Inflammatory macrophage treated with lipopolysaccharide for 1 hour (primary cell): Measurements from ENCODE around the gene ROBO2.

Experiments used
- DNase-seq, 2 donors: peaks; one replicate each; pipeline ENCODE4 v3.0.0-alpha.2; 2020 to 2022

The ROBO2 gene

DNA sequence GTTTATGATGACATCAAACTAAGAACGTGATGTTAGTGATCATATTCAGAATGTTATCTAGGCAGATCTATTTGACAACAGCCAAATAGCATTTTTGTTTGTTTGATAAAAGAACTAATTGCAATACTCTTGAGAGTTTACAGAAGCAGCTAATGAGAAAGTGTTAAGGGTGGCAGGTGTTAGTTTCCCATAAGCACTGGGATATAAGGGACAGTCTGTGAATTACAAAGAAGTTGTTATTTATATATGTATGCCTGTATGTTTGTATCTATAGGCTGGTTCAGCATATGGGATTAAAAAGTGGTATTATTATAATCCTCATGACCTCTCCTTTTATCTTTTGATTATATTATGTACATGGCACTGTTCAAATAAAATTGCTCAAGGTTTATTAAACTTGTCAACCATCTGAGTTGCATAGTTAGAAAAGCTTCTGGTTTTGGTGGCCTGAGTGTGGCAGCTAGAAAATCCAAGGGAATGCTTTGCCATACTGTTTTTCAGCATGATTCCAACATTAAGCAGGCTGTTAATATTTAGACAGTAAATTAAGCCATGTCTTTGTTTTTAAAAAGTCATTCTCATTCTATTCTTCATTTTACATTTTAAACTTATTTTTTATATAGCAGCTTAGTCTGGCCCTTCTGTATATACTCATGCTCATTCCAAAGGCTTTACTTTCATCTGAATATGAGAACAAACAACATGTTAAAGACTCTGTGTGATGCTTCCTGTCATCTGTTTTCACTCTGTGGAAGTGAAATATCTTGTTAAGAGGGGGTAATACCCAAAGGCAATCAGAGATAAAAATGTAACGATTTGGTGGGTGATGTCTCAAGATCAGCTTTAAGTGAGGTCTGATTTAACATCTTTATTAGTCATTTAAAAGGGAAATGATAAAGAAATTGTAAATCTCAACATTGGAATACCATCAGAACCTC, 13.1 kb downstream of the ROBO2 start:
- no peak for DNase-seq

DNA sequence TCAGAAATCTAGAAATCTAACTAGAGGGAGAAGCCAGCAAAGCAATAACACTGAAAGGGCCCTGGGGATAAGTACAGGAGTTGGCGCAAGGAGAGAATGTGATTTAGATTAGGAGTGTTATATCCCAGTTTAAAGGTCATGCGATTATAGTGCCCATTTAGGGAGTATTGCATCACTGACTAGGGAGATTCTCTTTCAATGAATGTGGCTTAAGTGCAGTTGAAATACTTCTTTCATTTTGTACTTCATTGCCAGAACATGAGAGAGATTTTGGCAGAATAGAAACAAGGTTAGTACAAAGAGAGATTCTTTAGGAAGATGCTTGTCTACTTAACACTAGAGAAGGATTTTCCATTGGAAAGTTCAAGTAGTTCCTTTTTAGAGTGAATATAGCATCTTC, 13.9 kb downstream of the ROBO2 start:
- no peak for DNase-seq

DNA sequence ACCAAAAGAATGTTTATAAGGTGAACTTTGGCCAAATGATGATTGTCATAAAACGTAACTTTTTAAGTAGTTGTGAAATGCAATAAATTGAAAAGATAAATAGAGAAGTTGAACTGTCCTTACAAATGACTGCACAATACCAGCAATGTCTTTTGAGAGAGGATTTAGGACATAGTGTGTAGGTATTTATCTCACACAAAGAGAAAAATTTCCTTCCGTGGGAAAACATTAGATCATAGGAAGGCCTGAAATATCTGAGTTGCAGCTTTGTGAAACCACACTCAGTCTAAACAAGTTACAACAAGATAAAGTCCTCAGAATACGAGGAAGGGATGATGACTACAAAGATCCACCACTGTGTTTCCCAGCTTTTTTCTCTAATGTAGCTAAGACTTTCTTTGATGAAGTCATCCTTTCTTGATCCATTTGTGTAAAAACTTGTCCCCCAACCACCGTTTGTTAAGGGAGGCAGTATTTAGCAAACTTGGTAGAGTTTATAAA, 16.0 kb downstream of the ROBO2 start:
- no peak for DNase-seq

DNA sequence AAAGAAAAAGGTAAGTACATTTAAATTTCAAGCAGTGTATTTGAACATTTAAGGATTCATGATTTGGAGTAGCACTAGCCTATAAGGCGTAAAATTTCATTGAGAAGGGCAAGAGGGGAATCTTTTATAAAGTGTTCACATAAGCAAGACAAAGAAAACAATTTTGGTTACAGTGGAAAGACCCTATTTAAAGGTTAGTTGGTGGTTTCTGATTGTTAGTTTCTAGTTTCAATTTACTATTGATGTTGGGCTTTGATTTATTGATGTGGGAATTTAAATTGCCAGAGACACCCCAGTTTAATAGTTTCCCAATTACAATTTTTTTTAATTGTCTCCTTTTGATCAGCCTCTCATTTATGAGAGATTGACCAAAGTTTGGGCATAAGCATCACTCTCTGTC, 19.5 kb downstream of the ROBO2 start:
- no peak for DNase-seq

DNA sequence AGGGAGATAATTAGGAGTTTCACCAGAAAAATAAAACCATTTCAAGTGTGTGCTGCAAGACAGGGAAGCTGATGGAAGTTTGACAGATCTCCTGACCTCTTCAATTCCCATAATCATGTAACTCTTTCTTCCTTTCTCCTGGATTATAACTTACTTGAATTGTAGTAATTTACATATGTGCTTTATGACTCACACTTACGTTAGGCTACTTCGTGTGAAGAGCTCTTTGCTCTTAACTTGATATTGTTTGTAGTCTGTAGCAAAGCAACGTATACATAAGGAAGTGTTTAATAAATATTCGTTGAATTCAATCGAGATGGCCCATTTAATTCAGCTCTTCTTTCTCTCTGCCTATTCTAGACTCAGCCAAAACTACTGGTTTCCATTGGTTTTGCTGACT, 23.5 kb downstream of the ROBO2 start:
- no peak for DNase-seq

DNA sequence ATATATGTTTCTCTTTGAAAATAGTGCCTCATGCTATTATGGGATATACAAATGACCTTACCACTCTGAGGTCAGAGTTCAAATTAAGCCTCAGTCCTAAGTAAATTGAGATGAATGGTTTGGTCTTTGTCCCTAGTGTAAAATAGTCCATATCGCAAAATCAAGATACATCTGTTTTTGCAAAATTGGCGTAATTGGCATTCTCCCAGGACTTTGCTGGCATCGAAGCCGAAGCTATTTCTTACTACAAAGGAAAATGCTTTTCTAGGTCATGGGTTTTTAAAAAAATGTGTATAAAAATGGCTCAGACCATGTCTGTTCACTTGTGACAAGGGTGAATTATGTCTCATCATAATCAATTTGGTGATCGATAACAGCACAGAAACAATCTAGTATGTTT, 25.9 kb downstream of the ROBO2 start:
- no peak for DNase-seq

GRCh38 chr3:77066829-77067228, 26.9 kb downstream of the ROBO2 start:
- DNase-seq, result no peak

GRCh38 chr3:77068808-77069207, 28.9 kb downstream of the ROBO2 start:
- DNase-seq, result no peak

DNA sequence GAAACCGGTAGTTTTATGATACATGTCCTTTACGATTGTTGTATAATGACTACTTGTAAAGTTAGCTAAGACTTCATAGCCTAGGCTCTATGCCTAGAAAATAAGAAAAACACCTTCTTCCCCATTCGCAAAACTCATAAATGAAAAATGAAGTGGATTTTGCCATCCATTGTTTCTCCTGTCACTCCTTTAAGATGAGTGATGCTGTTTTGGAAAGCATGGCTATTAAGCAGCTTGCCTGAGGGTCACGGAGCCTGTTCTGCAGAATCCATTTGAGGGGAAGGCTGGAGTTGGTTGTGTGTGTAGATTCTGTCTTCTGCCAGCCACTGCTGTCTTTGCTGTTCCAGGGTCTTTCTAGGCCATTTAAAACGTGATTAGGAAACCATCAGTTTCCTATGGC, 31.5 kb downstream of the ROBO2 start:
- DNase-seq, result no peak

- no peak for DNase-seq
These were observed 31.9 kb downstream of the ROBO2 start for GRCh38 chr3:77071809-77072208.

DNA sequence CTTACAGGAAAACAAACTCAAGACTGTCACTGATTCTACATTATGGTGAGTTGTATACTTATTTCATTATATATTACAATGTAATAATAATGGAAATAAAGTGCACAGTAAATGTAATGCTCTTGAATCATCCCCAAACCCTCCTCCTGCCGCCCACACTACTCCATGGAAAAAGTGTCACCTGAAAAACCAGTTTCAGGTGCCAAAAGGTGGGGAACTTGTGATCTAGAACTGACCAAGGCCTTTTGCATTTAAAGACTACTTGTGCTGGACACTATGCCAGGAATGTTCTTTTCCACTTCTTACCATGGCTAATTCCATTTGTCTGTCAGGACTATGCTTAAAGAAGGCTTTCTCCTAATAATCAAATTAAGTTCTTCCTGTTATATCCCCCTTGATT, 32.3 kb downstream of the ROBO2 start:
- DNase-seq, result no peak

GRCh38 chr3:77078279-77078678, 38.4 kb downstream of the ROBO2 start:
- no peak for DNase-seq

DNA sequence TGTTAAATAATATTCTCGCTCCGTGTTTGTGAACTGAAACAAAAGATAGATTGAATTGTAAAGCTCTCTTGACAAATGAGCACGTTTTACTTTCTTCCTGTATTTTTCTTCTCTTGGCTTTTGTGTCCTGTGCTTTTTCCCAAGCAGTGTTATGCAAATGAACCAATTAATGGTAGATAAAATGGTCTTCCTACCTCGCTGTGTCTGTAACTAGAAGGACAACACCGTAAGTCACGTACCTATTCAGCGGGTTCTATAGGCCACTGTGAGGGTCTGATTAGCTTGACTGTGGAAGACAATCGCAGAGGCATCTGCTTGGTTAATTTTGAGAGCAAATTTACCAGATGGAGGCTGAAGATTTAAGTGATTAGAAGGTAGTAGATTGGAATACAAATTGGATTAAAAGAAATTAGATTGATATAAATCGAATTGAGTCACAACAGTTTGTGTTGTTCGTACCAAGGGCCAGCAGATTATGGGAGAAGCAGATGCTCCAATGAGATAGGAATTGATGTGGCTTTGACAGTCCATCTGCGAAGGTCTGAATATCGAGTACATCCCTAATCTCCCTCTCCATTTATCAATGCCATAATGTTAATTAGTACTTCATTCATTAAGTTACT, 40.2 kb downstream of the ROBO2 start:
- DNase-seq, result no peak

DNA sequence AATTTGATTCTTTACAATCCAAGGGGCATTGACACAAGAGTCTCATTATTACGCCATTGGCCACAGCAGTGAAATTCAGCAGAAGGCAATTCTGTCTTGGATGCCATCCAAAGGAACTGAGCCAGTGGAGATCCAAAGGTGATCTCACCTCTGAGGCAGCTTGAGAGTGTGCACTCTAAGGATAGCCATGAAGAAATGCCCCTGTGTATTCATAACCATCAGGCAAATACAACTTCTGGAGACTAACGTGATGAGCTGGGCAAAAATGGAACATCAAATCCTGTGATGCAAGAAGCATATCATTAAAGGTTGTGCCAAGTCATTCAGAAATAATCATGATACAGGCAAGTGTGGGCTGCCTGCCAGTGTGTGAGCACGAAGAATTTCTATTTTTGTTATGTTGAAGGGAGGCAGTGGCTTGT, 41.4 kb downstream of the ROBO2 start:
- DNase-seq, result no peak

DNA sequence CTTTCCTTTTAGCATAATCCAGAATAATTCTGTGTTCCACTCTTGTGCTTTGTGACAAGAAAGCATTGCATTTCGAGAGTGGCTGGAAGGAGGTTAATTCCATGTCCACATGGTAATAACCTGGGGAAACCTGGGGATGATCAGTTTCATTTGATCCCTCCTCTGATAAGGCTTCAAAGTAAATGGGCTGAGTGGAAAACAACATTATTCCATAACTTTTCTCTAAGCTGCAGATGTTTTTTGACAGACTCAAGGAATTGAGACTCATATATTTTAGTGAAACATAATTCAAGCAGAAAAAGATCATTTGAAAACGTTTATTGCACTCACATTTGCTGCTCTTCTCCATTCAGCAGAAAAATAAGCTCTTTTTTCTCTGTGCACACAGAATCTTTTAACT, 44.6 kb downstream of the ROBO2 start:
- no peak for DNase-seq

DNA sequence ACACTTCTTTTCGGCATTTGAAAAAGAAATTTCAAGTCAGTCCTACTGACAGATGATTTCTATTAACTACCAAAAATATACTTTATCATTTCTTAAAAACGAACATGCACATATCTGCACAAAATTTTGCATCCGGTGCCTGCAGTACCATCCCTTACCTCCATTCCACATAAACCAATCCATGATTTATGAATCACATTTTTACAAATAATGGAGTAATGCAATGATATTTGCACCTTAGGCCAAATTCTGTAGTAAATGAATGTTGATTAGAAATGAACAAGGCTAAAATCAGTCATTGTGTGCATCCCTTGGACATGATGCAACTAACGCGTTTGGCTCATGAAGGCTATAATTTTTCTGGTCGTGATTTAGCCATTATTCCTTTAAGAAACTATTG, 46.5 kb downstream of the ROBO2 start:
- DNase-seq, result no peak

- no peak for DNase-seq
These were observed 51.9 kb downstream of the ROBO2 start for GRCh38 chr3:77091809-77092208.

- DNase-seq, result no peak
These were observed 53.2 kb downstream of the ROBO2 start for GRCh38 chr3:77093101-77093500.

DNA sequence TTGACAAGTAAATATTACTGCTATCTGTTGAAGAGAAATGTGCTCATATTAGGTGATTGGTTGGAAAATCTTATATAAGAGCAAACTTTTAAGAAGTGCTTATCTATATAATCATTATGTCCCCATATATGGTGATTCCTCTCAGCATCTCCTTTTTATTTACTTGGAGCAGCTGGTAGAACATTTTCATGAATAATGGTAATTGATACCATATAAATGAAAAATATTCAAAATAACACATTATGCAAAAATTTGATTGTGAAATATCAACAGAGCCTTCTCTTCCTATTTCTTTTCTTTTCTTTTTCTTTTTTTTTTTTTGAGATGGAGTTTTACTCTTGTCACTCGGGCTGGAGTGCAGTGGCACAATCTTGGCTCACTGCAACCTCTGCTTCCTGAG, 56.2 kb downstream of the ROBO2 start:
- no peak for DNase-seq

- no peak for DNase-seq
These were observed 57.3 kb downstream of the ROBO2 start for GRCh38 chr3:77096966-77097890.

DNA sequence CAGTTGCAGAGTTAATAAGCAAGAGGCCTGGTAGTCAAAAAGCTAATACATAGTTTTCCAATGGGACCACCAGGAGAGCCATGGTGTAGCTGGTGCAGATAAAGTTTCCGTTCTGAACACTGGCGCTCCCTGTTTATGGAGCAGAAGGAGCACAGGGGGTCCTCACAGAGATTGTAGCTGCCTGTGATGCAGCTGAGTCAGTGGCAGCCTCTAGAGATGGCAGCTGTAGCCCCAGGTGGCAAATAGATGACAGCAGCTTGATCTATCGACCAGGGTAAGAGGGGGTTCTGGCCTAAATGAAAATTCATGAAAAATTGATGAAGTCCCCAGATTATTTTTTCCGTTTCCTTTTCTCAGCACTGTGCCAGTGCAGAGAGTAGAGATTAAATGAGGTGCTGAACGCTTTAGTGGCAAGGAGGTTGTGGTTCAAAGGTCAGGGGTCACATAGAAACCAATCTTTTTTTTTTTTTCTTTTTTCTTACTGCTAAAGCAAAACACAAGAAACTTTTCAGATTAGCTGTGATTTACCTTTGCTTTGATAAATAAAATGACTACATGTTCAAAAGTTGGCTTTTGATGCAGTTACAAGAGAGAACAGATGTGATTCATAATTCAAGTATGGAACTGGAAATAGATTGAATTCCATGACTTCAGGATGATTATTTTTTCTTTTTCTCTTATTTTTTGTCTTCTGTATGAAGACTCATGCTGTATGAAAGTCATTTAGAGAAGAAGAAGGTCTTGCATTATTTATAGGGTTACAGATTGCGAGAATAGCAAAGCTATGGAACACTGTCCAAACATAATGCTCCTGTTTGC, 63.3 kb downstream of the ROBO2 start:
- DNase-seq, result no peak

DNA sequence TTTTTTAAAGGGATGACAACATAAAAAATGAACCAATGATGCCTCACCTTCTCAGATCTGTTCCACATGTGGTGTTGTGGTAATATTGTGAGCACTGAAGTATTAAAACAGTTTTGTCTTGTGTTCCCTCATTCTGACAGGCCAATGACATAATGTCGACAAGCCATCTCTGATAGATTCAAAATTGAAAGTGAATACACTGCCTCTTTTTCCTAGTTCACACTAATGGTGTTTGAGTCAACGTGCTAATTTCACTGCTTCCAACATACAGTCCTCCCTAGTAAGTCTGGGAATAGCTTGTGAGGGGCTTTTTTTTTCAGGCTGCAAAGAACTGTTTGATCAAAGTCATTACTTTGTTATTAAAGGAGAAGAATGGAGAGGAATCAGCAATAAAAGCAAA, 82.8 kb downstream of the ROBO2 start:
- no peak for DNase-seq
